HG02588 (cell line): ENCODE measurements around the gene HAND1.

Experiments used
- ATAC-seq: cut with Tn5 transposase; IDR thresholded peaks from one replicate; pipeline ENCODE4 v1.9.1; 2021; ENCODE audit warnings: mild to moderate bottlenecking, moderate library complexity; ENCODE audit not compliant: unreplicated experiment

Gene HAND1

GRCh38 chr5:154506049-154506715, 28.2 kb upstream of the HAND1 start:
- ATAC-seq = no peak

DNA sequence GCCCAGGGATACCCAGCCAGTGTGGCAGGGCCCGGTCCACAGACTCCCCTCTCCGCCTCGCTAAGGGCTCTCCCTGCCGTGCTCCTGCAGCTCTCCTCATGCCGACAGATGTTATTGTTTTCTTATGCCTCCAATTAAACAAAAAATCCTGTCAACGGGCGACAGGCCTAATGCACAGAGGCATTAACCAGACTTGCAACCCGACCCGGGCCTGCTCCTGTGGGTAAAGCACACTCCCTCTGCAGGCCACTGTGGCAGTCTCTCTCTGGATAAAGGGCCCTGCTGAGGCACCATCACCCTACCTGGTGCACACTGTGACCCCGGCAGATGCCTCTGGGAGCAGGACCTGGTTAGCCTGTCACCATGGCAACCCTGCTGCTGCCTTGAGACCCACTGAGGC, 27.5 kb upstream of the HAND1 start:
- no peak for ATAC-seq

DNA sequence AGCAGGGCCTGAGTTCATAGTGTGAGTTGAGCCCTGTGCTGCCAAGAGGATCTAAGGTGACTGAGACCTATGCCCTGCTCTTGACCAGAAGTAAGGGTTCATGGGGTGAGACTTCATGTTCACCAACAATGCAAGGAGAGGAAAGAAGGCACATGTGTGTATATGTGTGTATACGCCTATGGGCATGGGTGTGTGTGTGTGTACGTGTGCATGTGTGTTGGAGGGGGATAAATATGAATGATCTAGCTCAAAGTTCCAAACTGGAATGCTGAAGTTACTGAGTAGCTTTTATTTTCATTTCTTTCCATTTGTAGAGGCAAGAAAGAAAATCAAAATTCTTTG, 25.6 kb upstream of the HAND1 start:
- no peak for ATAC-seq

GRCh38 chr5:154502180-154502579, 24.2 kb upstream of the HAND1 start:
- ATAC-seq = no peak

GRCh38 chr5:154501566-154501965, 23.5 kb upstream of the HAND1 start:
- no peak for ATAC-seq

GRCh38 chr5:154498994-154499393, 21.0 kb upstream of the HAND1 start:
- ATAC-seq = no peak

DNA sequence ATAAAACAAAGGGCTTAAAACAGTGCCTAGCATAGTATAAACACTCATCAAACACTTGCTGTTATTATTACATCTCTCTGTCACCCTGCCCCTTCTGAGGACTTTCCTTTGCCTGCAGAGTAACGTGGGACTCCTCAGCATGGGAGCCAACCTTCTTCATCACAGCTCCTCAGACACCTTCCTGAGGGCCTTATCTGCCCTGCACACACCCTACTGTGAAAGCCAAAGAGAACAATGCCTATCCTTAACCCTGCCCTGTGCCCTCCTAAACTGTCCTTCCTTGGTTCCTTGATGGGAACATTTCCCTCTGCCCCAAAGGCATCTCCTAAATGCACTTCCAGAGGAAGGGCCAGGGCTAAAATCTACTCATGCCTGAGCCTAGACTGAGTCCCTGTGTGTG, 20.6 kb upstream of the HAND1 start:
- ATAC-seq = no peak

GRCh38 chr5:154494036-154494435, 16.0 kb upstream of the HAND1 start:
- no peak for ATAC-seq

DNA sequence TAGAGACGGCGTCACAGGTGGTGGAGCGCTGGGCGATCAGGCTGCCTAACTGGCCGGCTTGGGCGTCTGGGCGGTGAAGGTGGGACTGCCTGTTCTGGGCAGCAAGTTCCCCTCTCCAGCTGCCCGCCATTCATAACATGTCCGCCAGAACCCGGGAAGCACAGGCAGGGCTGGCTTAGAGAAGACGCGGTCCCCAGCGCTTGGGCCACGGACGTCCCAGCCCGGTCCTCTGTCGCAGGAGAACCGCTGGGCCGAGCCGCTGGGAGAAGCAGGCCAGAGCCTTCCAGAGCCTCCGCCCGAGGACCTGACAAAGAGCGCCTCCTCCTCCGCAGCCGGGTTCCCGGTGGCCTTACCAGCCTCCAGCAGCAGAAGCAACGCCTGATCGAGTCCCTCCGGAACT, 15.2 kb upstream of the HAND1 start:
- ATAC-seq = no peak

GRCh38 chr5:154491941-154492340, 13.9 kb upstream of the HAND1 start:
- no peak for ATAC-seq

DNA sequence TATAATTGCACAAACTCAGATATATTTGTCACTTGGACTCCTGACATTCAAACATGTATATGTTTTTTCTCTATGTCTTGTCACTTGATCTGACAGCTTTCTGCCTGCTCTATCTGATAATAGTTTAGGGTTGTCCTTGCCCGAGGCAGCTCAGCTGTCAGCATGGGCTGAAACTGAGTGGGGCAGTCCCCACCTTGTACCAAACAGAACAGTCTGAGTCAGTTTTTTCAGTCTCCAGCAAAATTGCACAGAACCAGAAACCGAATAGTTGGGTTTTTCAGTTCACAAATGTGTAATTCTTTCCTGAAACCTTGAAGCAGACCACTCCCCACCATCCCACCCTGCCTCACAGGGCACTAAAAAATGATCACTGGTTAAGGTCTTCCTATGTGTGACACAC, 9.5 kb upstream of the HAND1 start:
- peak; percentile 99 for ATAC-seq

GRCh38 chr5:154486427-154486866, 8.4 kb upstream of the HAND1 start:
- no peak for ATAC-seq

- ATAC-seq = no peak
Measured at GRCh38 chr5:154485850-154486426, 7.9 kb upstream of the HAND1 start.

DNA sequence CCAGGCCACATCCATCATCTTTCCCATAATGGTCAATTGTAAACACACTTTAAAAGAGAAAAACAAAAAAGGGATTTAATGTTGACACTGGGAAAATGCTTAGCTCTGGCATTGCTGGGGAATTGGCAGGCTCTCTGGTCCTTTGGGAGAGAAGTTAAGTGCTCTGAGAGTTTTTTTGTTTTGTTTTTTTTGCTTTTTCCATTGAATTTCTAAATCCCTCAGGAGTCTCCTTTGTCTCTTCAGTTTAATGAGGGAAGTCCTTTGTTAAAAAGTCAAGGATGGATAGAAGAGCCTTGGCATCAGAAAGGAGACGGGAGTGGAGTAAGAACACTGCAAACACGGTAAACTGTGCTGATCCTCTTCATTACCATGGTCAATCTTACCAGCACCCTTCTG, 7.1 kb upstream of the HAND1 start:
- ATAC-seq = no peak

DNA sequence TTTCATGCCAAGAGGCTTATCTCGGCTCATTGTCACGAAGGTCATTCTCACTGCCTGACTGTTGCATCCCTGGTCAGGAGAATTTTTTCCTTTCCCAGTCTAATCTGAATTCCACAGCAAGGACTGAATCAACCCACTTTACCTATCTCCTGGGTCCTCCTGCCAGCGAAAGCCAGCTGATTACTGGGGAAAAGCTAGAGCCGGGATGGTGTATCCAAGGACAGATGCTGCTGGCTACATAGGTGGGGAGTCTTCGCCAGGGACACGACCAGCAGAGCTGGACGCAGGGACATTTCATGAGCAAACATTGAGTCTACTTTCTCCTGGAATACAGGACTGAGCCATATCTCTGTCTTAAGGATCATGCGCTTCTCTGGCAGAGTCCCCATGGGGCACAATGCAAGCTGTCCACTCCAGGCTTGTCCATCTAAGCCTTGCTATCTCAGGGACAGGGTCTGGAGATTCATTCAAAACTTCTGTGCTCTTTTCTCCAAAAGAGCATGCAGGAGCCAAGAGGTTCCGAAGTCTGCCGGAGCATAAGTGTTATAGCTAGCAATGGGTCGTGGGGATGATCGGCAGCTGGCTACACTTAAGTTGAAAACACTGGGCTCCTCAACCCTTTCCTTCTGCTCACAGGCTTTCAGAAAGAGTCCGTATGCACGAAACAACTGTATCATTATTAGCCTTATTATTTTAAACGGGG, 6.5 kb upstream of the HAND1 start:
- no peak for ATAC-seq

DNA sequence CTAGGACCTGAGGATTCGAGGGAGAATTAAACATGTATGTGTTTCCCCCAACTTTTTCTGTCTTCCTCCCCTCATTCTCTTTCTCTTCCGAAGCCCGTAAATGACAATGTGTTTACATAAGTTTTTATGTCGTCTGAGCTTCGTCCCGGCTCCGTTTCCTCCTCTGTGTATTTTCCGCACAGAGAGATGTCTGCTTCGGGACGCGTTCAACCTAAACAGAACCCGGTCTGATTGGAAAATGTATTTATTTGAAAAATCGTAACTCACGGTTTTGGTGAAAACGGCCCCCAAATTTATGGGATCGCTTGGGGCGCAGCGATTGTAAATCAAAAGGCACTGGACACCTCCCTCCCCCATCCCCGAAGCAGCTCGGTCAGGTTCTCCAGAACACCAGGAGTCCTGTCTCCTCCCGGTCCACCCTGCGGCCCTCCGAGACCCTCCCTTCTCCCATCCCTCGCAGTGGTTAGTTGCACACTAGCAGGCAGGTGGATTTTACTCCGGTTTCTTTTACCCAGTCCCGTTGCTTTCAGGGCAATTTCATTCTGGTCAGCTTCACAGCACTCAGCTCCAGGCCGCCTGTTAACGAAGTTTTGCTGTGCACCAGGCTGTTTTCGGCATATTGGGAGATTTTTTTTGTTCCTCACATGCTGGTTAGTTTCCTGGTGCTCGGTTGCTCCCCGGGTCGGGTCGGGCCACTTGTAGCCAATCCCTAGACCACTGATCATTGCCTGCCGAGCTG, 5.8 kb upstream of the HAND1 start:
- ATAC-seq = no peak

DNA sequence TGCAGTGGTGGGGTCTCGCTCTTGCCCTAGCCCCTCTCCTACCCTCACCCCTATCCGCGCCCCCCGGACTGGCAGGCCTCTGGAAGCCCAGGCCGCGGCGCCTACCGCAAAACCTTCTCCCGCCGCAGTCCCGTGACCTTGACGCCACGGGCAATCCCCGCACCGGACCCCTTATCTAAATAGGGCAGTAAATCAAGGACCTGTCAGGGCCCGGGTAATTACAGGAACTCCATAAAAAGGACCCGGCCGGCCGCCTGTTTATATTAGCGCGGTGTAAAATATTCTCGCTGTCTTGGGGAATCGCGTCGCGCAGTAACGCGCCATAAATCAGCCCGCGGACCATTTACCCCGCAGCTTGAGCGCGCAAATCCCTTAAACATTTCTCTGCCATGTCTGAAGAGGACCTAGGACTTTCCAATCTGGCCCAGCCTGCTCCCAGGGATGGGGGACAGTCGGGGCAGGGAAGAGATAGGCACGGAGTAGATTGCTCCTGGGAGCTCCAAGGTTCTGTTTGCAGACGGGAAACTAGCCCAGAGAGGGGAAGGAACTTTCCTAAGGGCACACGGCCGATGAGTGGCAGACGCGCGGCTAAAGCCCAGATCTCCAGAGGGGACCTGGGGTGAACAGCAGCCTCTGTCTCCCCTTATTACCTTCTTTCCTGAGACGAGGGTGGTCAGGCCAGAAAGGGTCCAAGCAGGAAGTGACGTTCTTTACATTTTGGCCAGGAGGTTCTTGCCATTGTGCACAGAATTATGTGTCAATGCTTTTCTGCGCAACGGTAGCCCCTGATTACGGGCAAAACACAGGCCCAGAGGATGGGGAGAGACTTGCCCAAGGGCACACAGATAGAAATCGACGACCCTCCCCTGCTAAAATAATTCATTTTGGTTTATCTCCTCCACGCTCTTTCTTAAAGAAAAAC, 4.8 kb upstream of the HAND1 start:
- ATAC-seq = no peak

GRCh38 chr5:154481584-154482381, 3.8 kb upstream of the HAND1 start:
- no peak for ATAC-seq

DNA sequence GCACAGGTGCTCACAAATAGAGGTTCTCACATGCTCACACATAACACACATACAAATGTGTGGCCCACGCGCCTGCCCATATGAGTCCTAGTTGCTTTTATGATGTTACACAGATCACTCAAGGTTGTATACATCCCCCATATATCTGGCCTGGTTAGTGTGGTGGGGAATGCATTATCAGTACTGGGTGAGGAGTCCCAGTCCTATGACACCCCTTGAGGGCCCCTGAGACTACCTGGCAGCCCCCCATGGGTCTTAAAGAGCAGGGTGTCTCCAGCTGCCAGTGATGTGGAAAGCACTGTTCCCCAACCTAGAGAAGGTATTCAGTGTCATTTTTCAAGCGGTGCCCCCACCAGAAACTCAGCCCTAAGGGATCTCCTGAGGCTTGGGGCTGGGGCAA, 2.8 kb upstream of the HAND1 start:
- no peak for ATAC-seq
